ENCODE measurements around the gene PAX2.

GRCh38 chr10:100793055-100793454 lies 47.7 kb downstream of the PAX2 start:
- TF ChIP-seq POLR2AphosphoS5 (IDR thresholded peaks at IDR 0.05) (no peak), CTCF (IDR thresholded peaks at IDR 0.05) (no peak), EP300 (IDR thresholded peaks at IDR 0.05) (no peak)
